Epithelial cell of proximal tubule (primary cell): Measurements from ENCODE around the gene SUSD3. TPM values are rescaled to one million over a fixed set of nuclear protein-coding genes. Genes with fewer than 3 reads are reported as not detected.

Experiments
- total RNA-seq: library from RNA; depleted of rRNA; stranded (reverse); fragments of >200 nt; gene quantifications from 2 replicates; pipeline ENCODE4 v1.2.3, GENCODE V29; 2015

Gene SUSD3
- total RNA-seq, 1 donor from 2014 or later, result 2.9 TPM

Other genes starting within 250 kb of the SUSD3 start
- gene ZNF484, start 180.7 kb upstream of the SUSD3 start, total RNA-seq, result 3.8 and 4.0 TPM in 2 replicates
- gene FGD3, start 111.2 kb upstream of the SUSD3 start, total RNA-seq, result 0.14 and 0.58 TPM in 2 replicates
- gene CARD19, start 37.5 kb downstream of the SUSD3 start, total RNA-seq, result 64.6 and 85.2 TPM in 2 replicates
- gene NINJ1, start 75.5 kb downstream of the SUSD3 start, total RNA-seq, result 58.9 and 59.0 TPM in 2 replicates
- gene WNK2, start 125.4 kb downstream of the SUSD3 start, total RNA-seq, result 0.29 and 1.0 TPM in 2 replicates